LHCN-M2 (cell line): ENCODE results near the gene DNAJC9. TPM values are rescaled to one million over a fixed set of nuclear protein-coding genes. Genes with fewer than 3 reads are reported as not detected.
A peak's percentile ranks its signal among the peaks of the same experiment; 100 is the strongest.

ENCODE experiments used
- DNase-seq: peaks from one replicate; pipeline ENCODE4 v3.0.0-alpha.2; 2012; ENCODE audit warnings: low read depth
- total RNA-seq: library from RNA; depleted of rRNA; stranded (reverse); fragments of >200 nt; gene quantifications from 2 replicates; pipeline ENCODE4 v1.2.3, GENCODE V29; 2014

DNAJC9 gene
- total RNA-seq, 1 experiment from 2014 or later, result 64.8 TPM

DNA sequence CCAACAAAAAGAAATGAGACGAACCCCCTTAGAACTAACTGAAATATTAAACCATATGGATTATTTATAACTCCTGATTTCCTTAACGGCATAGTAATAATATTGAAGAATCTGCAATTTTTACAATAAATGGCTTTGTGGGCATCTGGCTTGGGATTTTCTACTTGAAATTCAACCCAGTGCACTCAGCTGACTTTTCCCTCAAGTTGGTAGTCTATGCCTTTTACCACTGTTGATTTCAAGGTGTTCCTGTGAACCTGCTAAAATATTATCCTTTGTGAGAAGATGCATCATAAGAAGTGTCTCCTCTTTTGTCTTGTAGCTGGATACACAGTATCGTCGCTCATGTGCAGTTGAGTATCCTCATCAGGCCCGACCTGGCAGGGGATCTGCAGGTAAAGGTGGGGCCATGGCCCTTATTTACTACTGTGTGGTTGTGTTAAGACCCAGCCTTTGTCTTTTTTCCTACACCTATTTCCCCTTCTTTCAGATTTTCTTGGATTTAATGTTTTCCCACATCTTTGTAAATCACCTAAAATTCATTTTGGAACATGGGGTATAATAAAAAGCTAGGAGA lies 8.0 kb downstream of the DNAJC9 start:
- DNase-seq, result no peak

DNA sequence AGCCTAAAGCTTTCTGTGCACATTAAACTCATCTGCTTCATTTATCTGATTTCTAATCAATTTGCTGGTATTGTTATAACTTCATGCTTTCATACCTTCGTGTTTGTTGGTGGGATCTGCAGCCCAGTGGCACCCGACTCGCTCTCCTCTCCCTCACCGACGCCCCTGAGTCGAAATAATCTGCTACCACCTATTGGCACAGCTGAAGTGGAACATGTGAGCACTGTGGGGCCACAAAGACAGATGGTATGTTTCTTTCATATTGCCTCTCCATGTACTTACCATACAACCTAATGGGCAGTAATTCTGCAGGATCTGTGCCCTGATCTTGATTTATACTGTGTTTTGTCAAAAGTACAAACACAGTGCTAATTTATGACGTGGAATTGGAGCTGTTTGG lies 12.4 kb downstream of the DNAJC9 start:
- no peak for DNase-seq

DNA sequence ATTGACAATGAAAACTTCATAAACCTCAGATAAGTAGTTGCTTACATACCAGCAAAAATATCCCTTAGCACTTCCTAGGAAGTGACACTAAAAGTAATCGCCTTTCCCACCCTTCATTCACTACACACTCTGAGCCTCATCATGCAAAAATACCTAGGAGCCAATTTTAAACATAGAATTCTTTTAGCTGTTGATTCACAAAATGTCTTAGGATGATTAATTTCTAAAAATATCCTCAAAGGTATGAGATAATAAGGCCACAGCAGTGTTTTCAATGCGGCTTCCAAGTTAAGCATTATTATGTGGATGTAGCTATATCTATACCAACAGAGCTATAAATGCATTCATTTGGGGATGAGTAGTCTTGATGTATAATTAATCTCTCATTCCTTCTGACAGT lies 13.2 kb downstream of the DNAJC9 start:
- DNase-seq, result no peak

DNA sequence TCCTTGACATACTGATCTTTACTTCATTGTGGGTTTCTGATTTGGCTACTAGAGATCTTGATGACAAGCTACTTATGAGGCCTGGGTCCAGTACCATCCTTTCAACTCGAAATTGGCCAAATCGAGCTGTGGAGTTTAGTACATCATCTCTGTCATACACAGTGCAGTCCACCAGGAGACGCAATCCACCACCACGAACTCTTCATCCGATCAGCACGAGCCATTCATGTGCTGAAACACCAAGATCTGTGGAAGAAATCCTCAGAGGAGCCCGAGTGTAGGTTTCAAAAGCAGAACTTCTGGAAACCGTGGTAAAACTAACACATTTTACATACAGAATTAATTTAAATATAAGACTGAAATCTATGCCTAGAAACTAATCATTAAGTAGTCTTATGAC lies 14.2 kb downstream of the DNAJC9 start:
- DNase-seq, result no peak

DNA sequence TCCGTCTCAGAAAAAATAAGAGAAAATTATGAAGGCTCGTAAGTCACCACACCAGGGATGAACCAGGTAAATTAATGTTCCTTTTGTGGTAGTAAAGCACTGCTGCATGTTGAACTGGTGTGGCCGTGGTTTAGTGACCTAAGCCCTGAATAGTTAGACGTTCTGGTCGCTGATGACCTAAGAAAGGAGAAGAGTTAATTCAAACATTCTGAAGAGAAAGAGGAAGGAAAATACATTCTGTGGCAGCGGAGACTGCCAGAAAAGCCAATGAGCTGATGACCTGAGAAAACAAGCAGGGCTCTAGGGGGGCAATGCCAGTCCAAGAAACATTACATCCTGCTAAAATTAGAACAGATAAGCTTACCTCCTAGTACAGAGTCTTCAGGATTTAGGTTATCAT lies 17.5 kb downstream of the DNAJC9 start:
- no peak for DNase-seq

DNA sequence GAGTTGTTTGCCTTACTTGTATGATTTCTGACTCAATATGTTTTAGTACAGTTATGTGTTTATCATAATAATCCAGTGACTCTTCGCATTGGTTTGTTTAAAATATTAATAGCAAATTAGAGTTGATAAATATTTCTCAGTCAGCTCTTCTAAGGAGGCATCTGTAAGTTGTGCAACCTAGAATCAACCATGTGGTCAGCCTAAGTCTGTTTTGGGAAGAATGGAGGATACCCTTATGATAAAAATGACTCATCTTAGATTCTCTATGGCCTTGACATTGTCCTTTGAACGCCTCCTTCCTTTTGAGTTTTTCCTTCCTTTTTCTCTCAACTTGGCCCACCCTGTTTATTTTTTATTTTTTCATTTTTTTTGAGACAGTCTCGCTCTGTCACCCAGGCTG lies 18.8 kb downstream of the DNAJC9 start:
- DNase-seq, result no peak

DNA sequence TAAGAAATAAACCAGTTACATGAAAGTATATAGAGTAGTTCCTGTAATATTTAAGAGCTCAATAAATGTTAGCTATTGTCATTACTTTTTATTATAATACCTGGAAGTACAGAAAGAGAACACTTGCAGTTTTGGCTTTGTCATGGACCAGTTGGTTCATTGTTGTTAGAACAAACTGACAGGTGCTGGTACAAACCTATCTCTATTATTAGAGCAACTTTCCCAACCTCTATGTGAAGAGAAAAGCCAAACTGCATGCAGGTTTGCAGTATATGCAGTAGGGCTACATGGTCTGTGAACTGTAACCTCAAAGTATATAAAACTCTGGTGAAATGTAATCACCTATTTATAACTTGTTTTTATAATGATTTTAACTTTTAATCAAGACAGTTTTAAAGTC lies 20.4 kb downstream of the DNAJC9 start:
- no peak for DNase-seq

DNA sequence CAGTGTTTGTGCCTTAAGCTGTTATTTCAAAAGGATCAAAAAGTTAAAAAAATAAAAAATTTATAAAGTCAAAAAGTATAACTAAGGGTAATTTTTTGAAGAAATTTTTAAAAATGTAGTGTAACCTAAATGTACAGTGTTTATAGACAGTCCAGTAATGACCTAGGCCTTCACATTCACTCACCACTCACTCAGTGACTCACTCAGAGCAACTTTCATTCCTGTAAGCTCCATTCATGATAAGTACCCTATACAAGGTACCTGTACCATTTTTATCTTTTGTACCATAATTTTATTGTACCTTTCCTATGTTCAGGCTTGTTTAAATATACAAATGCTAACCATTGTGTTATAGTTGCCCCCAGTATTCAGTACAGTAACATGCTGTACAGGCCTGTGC lies 21.5 kb downstream of the DNAJC9 start:
- no peak for DNase-seq

DNA sequence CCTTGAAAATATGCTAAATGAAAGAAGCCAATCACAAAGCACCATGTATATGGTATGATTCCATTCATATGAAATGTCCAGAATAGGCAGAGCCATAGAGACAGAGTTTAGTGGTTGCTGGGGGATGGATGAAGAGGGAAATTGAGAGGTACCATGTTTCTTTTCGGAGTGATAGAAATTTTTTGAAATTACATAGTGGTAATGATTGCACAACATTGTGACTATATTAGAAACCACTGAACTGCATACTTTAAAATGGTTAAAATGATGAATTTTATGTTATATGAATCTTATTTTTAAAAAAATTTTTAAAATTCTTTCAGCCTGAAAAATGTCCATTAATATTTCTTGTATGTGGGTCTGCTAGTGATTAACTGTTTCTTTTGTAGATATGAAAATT lies 26.1 kb downstream of the DNAJC9 start:
- no peak for DNase-seq

DNA sequence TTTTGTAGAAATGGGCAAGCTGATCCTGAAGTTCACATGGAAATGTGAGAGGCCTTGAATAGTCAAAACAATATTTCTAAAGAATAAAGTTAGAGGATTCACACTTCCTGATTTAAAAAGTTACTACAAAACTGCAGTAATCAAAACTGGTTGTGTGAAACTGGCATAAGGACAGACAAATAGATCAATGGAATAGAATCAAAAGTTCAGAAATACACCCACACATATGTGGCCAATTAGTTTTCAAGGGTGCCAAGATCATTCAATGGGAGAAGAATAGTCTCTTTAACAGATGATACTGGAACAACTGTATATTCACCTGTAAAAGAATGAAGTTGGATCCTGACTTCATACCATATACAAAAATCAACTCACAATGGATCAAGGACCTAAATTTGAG lies 27.7 kb downstream of the DNAJC9 start:
- no peak for DNase-seq

DNA sequence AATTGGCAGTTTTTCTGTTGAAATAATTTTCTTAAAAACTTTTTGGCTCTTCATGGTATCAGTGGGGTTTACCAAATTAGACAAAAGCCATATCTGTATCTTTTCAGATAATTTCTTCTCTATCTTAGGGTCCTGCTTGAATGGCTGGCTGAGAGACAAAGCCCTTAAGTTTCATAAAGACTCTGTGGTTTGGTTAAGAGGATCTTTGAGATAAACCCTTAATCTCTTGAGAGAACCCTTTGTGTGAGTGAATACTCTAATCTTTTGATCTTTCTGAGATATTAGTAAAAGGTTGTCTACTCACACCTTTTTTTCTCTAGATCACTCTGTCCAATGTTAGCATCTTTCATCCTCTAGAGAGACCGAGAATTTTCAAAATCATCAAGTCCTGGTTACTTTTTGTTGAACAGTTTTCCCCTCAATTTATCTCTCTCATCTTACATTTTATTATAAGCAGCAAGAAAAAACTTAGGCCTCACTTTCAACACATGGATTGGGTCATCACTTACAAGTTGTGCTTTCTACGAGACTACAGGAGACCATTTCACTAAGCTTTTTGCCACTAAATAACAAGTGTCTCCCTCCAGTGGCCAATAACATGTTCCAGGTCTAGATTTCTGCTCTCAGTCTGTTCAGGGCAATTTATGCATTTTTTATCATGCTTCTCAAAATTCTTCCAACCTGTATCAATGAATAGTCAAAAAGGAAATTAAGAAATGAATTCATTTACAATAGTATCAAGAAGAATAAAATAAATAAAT lies 28.4 kb downstream of the DNAJC9 start:
- peak; percentile 18 for DNase-seq

DNA sequence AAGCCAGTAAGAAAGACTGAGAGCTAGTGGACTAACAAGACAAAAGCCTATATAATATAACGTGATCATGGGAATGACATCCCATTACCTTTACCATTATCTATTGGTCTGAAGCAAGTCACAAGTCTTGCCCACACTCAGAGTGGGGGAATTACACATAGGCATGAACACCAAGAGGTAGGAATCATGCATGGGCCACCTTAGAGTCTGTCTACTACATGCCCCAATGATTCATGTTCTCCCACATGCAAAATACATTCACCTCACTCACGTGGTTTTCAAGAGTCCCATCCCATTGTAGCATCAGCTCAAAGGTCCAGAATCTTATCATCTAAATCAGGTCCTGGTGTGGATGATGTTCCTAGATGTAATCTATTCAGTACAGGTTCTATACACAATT lies 29.4 kb downstream of the DNAJC9 start:
- DNase-seq, result no peak

DNA sequence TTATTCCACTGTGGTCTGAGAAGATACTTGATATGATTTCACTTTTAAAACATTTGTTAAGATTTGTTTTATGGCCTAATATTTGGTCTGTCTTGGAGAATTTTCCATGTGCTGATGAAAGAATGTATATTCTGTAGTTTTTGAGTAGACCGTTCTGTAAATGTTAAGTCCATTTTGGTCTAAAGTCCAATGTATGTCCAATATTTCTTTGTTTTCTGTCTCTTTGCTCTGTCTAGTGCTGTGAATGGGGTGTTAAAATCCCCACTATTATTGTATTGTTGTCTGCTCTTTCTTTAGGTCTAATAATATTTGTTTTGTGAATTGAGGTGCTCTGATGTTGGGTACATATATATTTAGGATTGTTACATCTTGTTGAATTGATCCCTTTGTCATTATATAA lies 31.3 kb downstream of the DNAJC9 start:
- no peak for DNase-seq

DNA sequence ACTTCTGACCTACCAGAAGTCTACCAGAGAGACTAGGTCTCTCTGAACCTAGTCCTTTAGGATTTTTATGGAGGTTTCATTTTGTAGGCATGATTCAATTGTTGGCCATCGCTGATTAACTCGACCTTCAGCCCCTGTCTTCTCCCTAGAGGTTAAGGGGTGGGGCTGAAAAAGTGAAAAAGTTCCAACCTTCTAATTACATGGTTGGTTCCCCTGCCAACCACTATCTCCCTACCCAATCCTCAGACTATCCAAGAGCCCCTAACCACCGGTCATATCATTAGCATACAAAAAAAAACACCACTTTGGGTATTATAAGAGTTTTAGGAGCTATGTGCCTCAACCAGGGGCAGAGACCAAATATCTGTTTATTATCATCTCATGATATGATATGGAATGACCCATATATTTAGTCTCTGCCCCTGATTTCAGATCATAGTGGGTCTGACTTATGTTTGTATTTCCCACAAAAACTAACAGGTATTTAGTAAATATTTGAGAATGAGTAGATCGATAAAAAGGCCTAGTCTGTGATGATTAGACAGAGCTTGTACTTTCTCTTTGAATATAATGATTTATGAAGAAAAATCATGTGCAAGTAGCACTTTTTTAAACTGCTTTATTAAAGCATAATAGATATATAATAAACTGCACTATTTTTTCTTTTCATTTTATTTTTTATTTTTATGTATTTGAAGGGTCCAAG lies 35.8 kb downstream of the DNAJC9 start:
- no peak for DNase-seq

DNA sequence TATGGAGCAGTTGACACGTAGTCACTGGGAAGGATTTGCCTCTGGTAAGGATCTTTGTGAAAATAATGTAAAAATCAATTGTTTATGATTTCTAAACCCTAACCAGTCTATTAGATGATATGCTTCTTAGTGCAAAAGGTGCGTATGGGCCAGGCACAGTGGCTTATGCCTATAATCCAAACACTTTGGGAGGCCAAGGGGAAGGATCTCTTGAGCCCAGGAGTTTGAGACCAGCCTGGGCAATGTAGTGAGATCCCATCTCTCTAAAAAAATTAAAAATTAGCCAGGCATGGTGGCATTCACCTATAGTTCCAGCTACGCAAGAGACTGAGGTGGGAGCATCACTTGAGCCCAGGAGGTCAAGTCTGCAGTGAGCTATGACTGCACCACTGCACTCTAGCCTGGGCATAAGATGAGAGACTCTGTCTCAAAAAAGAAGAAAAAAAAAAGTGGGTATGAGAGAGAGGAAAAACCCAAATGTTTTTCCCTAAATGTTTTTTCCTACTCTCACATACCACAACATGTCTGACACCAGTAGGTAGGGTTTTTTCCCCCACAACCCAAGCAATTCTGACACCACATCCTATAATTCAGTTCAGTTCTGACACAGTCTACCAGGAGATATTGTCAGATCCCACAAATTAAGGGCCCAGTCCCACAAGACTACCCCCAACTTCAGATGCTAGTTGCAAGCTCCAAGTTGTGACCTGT lies 36.5 kb downstream of the DNAJC9 start:
- no peak for DNase-seq

DNA sequence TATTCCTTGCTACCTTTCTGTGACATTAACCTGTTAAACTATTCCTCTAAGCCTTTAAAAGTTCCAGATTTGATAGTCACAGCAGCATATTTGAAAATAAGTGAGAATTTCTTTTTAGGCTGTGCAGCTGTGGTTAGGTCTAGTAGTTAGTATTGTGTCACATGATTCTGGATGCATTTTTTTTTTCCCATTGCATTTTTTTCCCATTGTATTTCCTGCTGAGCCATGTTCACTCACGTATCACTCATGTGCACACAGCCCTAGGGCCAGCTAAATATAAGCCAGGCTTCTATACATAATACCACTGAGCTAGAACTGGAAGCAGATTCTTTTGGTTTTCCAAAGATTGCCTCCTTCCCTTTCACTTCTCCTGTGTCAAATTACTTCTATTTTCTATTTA lies 37.4 kb downstream of the DNAJC9 start:
- peak; percentile 61 for DNase-seq

DNA sequence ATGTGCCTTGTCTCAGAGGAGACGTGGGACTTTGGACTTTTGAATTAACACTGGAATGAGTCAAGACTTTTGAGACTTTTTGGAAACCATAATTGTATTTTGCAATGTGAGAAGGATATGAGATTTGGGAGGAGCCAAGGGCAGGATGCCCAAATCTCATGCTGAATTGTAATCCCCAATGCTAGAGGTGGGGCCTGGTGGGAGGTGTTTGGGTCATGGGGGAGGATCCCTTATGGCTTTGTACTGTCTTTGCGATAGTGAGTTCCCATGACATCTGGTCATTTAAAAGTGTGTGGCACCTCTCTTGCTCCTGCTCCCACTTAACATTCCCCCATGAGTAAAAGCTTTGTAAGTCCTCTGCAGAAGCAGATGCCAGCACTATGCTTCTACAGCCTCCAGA lies 39.2 kb downstream of the DNAJC9 start:
- no peak for DNase-seq

DNA sequence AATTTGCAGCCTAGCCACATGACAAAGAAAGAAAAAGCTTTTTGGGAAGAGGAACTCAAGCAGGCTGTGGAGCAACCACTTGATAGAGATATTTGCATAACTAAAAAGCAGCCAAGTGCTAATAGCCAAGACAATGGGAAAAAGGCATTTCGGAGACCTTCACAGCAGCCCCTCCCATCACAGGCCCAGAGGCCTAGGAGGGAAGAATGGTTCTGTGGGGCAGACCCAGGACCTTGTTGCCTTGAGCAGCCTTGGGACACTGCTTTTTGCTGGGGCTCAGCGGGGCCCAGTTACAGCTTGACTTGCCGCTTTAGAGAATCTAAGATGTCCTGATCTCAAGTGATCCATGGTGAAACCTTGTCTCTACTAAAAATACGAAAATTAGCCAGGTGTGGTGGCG lies 40.7 kb downstream of the DNAJC9 start:
- no peak for DNase-seq

DNA sequence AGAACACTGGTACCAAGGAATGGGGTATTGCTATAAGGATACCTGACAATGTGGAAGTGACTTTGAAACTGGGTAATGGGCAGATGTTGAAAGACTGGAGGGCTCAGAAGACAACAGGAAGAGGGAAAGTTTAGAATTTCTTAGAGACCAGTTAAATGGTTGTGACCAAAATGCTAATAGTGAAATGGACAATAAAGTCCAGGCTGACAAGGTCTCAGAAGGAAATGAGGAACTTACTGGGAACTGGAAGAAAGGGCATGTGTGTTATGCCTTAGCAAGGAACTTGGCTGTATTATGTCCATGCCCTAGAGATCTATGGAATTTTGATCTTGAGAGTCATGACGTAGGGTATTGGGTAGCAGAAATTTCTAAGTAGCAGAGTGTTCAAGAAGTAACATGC lies 41.2 kb downstream of the DNAJC9 start:
- DNase-seq, result no peak

DNA sequence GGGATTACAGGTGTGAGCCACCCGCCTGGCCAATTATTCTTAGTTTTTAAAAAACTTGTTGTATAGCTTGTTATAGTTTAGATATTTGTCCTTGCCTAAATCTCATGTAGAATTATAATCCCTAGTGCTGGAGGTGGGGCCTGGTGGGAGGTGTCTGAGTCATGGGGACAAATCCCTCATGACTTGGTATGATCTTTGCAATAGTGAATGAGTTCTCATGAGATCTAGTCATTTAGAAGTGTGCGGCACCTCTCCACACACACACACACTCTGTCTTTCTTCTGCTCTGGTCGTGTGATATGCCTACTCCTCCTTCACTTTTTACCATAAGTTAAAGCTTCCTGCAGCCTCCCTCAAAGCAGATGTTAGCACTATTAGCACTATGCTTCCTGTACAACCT lies 42.0 kb downstream of the DNAJC9 start:
- no peak for DNase-seq
